Fibroblast of skin of right biceps (primary cell): ENCODE measurements around the gene ZCCHC13.
"Not testable (repeated sequence)": the region's sequence is repeated elsewhere in the genome, so short reads cannot be mapped to it uniquely, and the experiment has no call there.

ENCODE experiments used
- DNase-seq: peaks from one replicate; pipeline ENCODE4 v3.0.0-alpha.2; 2013

Gene ZCCHC13

GRCh38 chrX:74324131-74324530, 20.2 kb downstream of the ZCCHC13 start:
- no peak for DNase-seq

DNA sequence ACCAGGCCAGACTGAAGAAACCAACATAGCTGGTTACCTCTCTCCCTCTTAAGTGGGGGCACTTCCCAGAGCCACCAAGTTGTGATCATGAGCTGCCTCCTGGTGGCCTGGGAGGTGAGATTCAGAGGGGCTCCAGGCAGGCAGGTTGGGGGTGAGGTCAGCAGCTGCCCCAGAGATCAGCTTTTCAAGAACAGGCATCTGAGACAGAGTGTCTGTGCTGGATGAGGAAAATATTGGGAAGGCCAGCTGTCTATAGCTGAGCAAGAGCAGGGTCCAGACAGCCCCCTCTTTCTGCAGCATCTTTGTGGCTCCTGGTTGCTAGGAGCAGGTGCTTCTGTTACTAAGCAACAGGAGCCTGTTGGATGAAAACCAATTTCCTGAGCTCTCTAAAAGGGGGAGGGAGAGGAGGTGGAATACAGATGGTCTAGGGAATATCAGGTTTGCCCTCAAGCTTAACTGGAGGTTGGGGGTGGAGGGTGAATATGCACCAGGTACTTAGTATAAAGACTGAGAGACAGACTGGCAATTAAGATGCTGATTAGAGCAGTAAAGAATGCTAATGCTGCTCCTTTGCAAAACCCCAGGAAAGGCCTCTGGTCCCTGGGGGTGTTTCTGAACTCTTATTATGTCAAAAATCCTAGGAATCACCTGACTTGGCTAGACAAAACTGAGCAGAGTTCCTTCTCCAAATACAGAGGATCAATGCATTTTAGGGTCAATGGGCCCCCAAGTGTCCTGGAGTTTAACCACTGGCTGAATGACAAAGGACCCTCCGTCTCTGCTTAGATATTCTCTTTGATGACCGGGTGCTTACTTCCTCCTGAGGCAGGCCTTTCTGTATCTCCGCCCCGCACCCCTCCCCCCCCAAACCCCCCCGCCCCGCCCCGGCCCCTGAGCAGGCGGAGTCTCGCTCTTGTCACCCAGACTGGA, 21.4 kb downstream of the ZCCHC13 start:
- DNase-seq, result no peak

GRCh38 chrX:74338852-74339251, 34.9 kb downstream of the ZCCHC13 start:
- DNase-seq, result no peak

DNA sequence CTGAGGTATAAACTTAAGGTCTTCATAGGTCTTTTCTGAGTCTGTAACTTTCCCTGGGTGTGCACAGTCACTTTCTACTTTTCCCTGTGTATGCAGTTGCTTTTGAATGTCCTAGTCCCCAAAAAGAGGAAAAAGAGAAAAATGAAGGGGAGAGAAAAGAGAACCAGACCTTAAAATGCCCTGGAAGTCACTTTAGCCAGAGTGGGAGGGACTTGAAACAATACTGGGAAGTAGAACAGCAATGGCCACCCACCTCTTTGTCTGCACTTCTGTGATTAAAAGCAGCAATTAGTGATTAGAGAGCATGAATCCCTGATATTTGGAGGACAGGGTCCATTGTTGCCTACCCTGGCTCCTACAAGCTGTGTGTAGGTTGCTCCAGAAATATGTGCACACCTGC, 36.1 kb downstream of the ZCCHC13 start:
- no peak for DNase-seq

DNA sequence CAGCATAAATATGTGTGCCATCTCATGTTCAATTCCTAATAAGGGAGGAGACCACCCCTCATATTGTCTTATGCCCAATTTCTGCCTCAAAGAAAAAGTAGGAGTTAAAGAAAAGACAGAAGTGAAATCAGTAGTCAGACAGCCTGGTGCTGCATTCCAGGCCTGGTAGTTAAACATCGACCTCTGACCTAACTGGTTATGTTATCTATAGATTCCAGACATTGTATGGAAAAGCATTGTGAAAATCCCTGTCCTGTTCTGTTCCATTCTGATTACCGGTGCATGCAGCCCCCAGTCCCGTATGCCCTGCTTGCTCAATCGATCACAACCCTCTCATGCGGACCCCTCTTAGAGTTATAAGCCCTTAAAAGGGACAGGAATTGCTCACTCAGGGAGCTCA, 38.2 kb downstream of the ZCCHC13 start:
- DNase-seq, result not testable (repeated sequence)

DNA sequence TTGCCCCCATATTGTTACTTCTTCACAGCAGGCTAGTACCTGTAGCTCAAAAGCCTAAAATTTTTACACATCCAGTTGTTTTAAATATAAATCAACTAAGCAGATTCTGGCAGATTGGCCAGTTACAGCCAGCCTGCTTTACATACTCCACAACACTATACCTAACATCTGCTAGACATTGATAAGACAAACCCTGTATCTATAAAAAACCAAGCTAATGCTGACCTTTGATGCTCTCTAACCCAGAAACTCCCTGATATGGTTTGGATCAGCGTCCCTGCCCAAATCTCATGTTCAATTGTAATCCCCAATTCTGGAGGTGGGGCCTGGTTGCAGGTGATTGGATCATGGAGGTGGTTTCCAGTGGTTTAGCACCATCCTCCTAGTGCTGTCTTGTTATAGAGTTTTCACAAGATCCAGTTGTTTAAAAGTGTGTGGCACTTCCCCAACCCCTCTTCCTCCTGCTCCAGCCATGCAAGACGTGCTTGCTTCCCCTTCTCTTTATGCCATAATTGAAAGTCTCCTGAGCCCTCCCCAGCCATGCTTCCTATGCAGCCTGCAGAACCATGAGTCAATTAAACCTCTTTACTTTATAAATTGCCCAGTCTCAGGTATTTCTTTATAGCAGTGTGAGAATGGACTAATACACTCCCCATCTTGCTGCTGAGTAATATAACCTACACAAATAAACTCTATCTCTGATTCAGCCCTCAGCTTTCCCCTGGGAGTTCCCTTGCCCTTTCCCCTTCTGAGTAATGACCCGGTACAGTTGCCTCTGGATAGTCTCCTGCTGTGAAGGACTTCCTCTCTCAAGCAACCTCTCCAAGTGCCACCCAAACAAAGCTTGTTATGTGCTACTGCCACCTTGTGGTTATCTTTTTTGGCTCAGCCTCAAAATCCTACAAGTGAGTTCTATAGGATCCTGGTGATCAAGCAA, 39.6 kb downstream of the ZCCHC13 start:
- DNase-seq, result peak; percentile 96

GRCh38 chrX:74344280-74344622, 40.3 kb downstream of the ZCCHC13 start:
- no peak for DNase-seq

DNA sequence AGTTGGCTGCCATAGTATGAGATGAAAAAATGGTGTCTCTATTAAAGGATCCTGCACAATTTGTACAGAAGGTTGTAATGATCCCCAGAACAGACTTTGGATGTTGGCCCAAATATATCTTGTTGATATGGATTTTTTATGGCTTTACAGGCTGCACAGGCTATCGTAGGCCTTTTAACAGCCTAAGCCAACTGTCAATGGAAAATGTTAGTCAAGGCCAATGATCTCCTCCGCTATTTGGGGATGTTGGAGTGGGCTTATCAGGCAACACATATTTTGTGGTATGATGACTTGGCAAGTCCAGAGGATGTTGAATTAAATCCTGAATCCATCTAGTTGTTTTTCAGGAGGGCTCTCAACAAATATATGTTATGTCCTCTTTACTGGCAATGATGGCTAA, 42.1 kb downstream of the ZCCHC13 start:
- DNase-seq, result no peak

DNA sequence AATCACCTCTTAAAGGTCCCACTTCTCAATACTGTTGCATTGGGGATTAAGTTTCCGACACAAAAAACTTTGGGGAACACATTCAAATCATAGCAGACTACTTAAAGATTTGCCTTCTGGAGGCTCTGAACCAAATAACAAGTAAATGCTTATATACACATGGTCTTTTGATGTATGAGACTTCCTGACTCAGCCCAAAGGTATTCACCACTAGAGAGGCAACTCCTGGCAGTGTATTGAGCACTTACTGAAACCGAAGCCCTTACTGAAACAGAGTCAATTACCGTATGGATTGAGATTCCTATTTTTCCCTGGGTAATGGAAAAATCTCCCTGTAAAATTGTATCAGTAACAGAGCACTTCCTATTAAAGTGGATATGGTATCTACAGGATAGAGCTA, 45.4 kb downstream of the ZCCHC13 start:
- DNase-seq, result peak; percentile 77

- peak; percentile 1 for DNase-seq
Observed at GRCh38 chrX:74351760-74352159, 47.8 kb downstream of the ZCCHC13 start.

- DNase-seq, result no peak
Observed at GRCh38 chrX:74353984-74354383, 50.0 kb downstream of the ZCCHC13 start.
